Measurements from ENCODE around the gene ITPA. TPM values are rescaled to one million over a fixed set of nuclear protein-coding genes. Genes with fewer than 3 reads are reported as not detected.

ITPA gene
- total and polyA plus RNA-seq, 2 of the 13 experiments (the other 11 are each of a cell fraction or from before 2014, with no cell fraction given): 60.1 to 103 TPM

DNA sequence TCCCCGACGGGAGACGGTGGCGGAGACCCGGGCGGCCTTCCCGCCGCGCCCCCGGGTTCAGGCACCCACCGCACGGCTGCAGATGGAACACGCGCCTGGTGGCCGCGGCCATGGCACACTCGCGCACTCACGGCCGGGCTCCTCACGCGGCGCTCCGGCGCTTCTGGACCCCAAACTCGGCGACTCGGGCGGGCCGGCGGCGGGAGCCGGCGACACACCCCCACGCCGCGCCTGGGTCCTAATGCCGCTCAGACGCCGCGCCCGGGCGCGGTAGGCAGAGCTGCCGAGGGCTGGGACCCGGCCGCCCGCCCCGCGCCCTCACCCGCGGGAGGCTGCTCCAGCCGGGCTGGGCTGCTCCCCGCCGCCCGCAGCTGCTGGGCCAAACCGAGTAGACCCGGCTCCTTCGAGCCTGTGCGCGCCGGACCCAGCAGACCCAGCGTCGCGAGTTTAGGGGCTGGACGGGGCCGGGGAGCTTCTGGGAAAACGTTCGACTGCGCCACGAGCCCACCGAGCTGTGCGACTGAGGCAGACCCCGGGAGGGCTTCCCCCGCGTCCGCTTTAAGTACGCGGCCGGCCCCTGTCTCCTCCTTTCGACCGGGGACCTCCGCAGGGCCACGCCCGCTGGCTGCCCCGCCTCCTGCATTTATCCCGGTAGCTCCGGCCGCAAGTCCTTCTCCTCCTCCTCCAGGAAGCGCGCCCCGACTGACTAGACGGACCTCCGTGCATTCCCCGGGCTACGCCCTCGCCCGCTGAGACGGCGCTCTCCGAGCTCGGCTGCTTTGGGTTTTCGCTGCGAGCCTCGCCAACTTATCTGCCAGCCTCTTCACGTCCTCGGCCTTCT, 29.9 kb downstream of the ITPA start, which contains the start of gene SLC4A11 (continued):
- TF ChIP-seq, protein P1, sequence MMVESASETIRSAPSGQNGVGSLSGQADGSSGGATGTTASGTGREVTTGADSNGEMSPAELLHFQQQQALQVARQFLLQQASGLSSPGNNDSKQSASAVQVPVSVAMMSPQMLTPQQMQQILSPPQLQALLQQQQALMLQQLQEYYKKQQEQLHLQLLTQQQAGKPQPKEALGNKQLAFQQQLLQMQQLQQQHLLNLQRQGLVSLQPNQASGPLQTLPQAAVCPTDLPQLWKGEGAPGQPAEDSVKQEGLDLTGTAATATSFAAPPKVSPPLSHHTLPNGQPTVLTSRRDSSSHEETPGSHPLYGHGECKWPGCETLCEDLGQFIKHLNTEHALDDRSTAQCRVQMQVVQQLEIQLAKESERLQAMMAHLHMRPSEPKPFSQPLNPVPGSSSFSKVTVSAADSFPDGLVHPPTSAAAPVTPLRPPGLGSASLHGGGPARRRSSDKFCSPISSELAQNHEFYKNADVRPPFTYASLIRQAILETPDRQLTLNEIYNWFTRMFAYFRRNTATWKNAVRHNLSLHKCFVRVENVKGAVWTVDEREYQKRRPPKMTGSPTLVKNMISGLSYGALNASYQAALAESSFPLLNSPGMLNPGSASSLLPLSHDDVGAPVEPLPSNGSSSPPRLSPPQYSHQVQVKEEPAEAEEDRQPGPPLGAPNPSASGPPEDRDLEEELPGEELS (CRISPR knock-in tag; IDR thresholded peaks at IDR 0.05): peak; percentile 58; the same call in 1 of the 2 replicates
- TF ChIP-seq TAF15 (IDR thresholded peaks at IDR 0.05; ENCODE audit: low read depth, low read length, poor library complexity, severe bottlenecking): peak; percentile 3
- TF ChIP-seq ZNF263 (CRISPR knock-in tag; IDR thresholded peaks at IDR 0.05): peak; percentile 19; the same call in 1 of the 2 replicates
- no peak for TF ChIP-seq SOX13 (IDR thresholded peaks at IDR 0.05)
- TF ChIP-seq SOX13 (CRISPR knock-in tag; conservative IDR thresholded peaks at IDR 0.05 in 1 of 2, IDR thresholded peaks at IDR 0.05 in 1 of 2): no peak; a peak in 1 of 4 replicates
- 0 out of 2 replicates have a peak, but pooled peaks have one; percentile 59 for TF ChIP-seq MEF2D (CRISPR knock-in tag; IDR thresholded peaks at IDR 0.05)
- TF ChIP-seq ZMYM3 (CRISPR knock-in tag; IDR thresholded peaks at IDR 0.05): peak; percentile 95
- TF ChIP-seq, protein P2, sequence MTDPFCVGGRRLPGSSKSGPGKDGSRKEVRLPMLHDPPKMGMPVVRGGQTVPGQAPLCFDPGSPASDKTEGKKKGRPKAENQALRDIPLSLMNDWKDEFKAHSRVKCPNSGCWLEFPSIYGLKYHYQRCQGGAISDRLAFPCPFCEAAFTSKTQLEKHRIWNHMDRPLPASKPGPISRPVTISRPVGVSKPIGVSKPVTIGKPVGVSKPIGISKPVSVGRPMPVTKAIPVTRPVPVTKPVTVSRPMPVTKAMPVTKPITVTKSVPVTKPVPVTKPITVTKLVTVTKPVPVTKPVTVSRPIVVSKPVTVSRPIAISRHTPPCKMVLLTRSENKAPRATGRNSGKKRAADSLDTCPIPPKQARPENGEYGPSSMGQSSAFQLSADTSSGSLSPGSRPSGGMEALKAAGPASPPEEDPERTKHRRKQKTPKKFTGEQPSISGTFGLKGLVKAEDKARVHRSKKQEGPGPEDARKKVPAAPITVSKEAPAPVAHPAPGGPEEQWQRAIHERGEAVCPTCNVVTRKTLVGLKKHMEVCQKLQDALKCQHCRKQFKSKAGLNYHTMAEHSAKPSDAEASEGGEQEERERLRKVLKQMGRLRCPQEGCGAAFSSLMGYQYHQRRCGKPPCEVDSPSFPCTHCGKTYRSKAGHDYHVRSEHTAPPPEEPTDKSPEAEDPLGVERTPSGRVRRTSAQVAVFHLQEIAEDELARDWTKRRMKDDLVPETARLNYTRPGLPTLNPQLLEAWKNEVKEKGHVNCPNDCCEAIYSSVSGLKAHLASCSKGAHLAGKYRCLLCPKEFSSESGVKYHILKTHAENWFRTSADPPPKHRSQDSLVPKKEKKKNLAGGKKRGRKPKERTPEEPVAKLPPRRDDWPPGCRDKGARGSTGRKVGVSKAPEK (CRISPR knock-in tag; IDR thresholded peaks at IDR 0.05; ENCODE audit: borderline replicate concordance): no peak
- no peak; the same call in 1 of the 2 replicates for TF ChIP-seq FOXO1 (CRISPR knock-in tag; IDR thresholded peaks at IDR 0.05)
- TF ChIP-seq HES4 (CRISPR knock-in tag; IDR thresholded peaks at IDR 0.05; ENCODE audit: borderline replicate concordance): peak; percentile 40; the same call in 1 of the 2 replicates
- TF ChIP-seq SRSF1 (optimal IDR thresholded peaks at IDR 0.05; ENCODE audit: low read depth, low read length): peak; percentile 48
- TF ChIP-seq THAP11 (CRISPR knock-in tag; IDR thresholded peaks at IDR 0.05): 0 out of 2 replicates have a peak, but pooled peaks have one; percentile 8
- TF ChIP-seq, protein P3, sequence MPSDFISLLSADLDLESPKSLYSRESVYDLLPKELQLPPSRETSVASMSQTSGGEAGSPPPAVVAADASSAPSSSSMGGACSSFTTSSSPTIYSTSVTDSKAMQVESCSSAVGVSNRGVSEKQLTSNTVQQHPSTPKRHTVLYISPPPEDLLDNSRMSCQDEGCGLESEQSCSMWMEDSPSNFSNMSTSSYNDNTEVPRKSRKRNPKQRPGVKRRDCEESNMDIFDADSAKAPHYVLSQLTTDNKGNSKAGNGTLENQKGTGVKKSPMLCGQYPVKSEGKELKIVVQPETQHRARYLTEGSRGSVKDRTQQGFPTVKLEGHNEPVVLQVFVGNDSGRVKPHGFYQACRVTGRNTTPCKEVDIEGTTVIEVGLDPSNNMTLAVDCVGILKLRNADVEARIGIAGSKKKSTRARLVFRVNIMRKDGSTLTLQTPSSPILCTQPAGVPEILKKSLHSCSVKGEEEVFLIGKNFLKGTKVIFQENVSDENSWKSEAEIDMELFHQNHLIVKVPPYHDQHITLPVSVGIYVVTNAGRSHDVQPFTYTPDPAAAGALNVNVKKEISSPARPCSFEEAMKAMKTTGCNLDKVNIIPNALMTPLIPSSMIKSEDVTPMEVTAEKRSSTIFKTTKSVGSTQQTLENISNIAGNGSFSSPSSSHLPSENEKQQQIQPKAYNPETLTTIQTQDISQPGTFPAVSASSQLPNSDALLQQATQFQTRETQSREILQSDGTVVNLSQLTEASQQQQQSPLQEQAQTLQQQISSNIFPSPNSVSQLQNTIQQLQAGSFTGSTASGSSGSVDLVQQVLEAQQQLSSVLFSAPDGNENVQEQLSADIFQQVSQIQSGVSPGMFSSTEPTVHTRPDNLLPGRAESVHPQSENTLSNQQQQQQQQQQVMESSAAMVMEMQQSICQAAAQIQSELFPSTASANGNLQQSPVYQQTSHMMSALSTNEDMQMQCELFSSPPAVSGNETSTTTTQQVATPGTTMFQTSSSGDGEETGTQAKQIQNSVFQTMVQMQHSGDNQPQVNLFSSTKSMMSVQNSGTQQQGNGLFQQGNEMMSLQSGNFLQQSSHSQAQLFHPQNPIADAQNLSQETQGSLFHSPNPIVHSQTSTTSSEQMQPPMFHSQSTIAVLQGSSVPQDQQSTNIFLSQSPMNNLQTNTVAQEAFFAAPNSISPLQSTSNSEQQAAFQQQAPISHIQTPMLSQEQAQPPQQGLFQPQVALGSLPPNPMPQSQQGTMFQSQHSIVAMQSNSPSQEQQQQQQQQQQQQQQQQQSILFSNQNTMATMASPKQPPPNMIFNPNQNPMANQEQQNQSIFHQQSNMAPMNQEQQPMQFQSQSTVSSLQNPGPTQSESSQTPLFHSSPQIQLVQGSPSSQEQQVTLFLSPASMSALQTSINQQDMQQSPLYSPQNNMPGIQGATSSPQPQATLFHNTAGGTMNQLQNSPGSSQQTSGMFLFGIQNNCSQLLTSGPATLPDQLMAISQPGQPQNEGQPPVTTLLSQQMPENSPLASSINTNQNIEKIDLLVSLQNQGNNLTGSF (CRISPR knock-in tag; IDR thresholded peaks at IDR 0.05): peak; percentile 23; the same call in 1 of the 2 replicates
- TF ChIP-seq, protein P4, sequence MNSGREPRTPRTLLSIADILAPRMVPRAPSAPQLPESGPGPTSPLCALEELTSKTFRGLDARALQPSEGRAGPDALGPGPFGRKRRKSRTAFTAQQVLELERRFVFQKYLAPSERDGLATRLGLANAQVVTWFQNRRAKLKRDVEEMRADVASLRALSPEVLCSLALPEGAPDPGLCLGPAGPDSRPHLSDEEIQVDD (CRISPR knock-in tag; IDR thresholded peaks at IDR 0.05; ENCODE audit: borderline replicate concordance): no peak; the same call in 1 of the 2 replicates
- TF ChIP-seq ZNF547 (CRISPR knock-in tag; IDR thresholded peaks at IDR 0.05): peak; percentile 86
- no peak for TF ChIP-seq MTA3 (CRISPR knock-in tag; IDR thresholded peaks at IDR 0.05)
- TF ChIP-seq ERF (CRISPR knock-in tag; IDR thresholded peaks at IDR 0.05): peak; percentile 78
- peak; percentile 80; the same call in 1 of the 2 replicates for TF ChIP-seq ZFP36L1 (CRISPR knock-in tag; IDR thresholded peaks at IDR 0.05)
- TF ChIP-seq RFXANK (CRISPR knock-in tag; IDR thresholded peaks at IDR 0.05): no peak

Data from HepG2 (cell line).